ENCODE measurements around the gene RHO. TPM values are rescaled to one million over a fixed set of nuclear protein-coding genes. Genes with fewer than 3 reads are reported as not detected.

The RHO gene
- total and polyA plus RNA-seq, 2 donors (not counting 1 experiment from before 2014, with no cell fraction given): 0.10 TPM; not detected in 1

DNA sequence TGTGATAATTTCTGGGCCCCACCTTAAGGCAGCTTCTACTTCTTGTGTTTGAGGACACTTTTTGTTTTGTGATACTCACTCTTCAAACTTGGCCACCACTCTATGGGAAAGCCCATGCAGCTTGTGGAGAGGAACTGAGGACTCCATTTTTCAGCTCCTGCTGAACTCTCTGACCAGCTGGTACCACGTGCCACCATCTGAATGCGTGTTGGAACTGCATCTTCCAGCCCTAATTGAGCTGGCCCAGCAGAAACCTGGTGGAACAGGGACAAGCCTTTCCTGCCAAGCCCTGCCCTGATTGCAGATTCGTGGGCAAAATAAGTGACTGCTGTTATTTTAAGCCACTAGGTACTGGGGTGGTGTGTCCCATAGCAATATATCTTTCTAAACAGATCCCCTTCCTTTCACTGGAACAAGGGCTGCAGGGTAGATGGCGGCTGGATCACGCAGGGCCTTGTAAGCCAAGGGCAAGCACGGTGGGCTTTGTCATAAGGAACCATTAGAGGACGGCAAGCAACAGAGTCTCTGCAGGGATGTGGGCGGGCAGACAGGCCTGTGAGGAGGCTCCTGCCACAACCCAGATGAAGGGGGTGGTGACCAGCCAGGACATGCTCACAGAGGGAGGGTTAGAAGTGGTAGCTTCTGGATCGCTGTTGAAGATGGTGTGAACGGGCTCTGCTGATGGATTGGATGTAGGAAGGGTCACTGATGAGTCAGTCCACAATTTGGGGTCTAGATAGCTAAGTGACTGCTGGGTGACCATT lies 24.0 kb downstream of the RHO start:
- no peak for ATAC-seq (ENCODE audit: low read depth)
- H3K4me3 ChIP-seq (ENCODE audit: control extremely low read depth in 1 of 5, extremely low read depth in 1 of 5, insufficient read depth in 1 of 5, low read depth in 2 of 5, low read length in 4 of 5): no peak overlapping the region
- no peak overlapping the region for H3K4me3 Mint-ChIP-seq
- no peaks in the 10 kb centered on the region for H3K9me3 Mint-ChIP-seq (ENCODE audit: insufficient read depth)
- intact Hi-C loops (cut with micrococcal nuclease): no loop called here
- no peak overlapping the region for H3K27ac Mint-ChIP-seq
- no peak overlapping the region for H3K27ac ChIP-seq (ENCODE audit: low read length in 2 of 2)
- no peaks in the 10 kb centered on the region for H3K4me1 ChIP-seq (ENCODE audit: control insufficient read depth in 2 of 2, insufficient read depth in 2 of 2, low read length in 2 of 2)
- peaks cover 13% of the 10 kb centered on the region for H3K27me3 Mint-ChIP-seq
- ChIA-PET CTCF (interaction anchor here (1.3 kb wide), 1 partner anchor 62 kb away, joined by 4 read pairs; no protein-coding TSS in a partner anchor), POLR2A (no interaction called here)
- no peak for TF ChIP-seq CTCF (IDR thresholded peaks at IDR 0.05)
- no peak for TF ChIP-seq EZH2 (IDR thresholded peaks at IDR 0.05; ENCODE audit: borderline replicate concordance, insufficient read depth, low read depth, low read length, poor library complexity, severe bottlenecking)
- DNase-seq: no peak
- no peaks in the 10 kb centered on the region for H3K79me2 ChIP-seq (ENCODE audit: control insufficient read depth, insufficient read depth, low read length)
- H3K9me3 ChIP-seq (ENCODE audit: control extremely low read depth in 1 of 3, control insufficient read depth in 2 of 3, insufficient read depth in 1 of 3, low read length in 2 of 3): no peaks in the 10 kb centered on the region
- no peaks in the 10 kb centered on the region for H4K20me1 ChIP-seq (ENCODE audit: control insufficient read depth, insufficient read depth, low read length, poor library complexity, severe bottlenecking)
- no peak overlapping the region for H3K4me2 ChIP-seq (replicated peaks; ENCODE audit: low read depth, low read length, poor library complexity, severe bottlenecking)
- peaks cover 0 to 22% (median 2%) of the 10 kb centered on the region in 4 experiments for H3K27me3 ChIP-seq (replicated peaks in 1 of 4; ENCODE audit: control extremely low read depth in 1 of 4, control insufficient read depth in 3 of 4, insufficient read depth in 4 of 4, low read length in 3 of 4)
- no peak overlapping the region for H3K9ac ChIP-seq (ENCODE audit: low read length)
- no peak overlapping the region for H2AFZ ChIP-seq (ENCODE audit: insufficient read depth, low read depth, low read length, poor library complexity, severe bottlenecking)
- peaks cover 8% of the 10 kb centered on the region for H3K4me1 Mint-ChIP-seq
- H3K36me3 ChIP-seq (replicated peaks in 1 of 2; ENCODE audit: control extremely low read depth in 1 of 2, control insufficient read depth in 1 of 2, extremely low read depth in 1 of 2, insufficient read depth in 2 of 2, low read length in 1 of 2): no peaks in the 10 kb centered on the region
- WGBS (ENCODE audit: insufficient coverage): 87% methylated on average over 10 of the region's 10 CpGs

- no peak for TF ChIP-seq CTCF (IDR thresholded peaks at IDR 0.05)
- TF ChIP-seq EZH2 (IDR thresholded peaks at IDR 0.05; ENCODE audit: borderline replicate concordance, insufficient read depth, low read depth, low read length, poor library complexity, severe bottlenecking): no peak
- Histone ChIP-seq H3K9ac (ENCODE audit: low read length) (no peak overlapping the region), H3K4me3 (ENCODE audit: control extremely low read depth in 1 of 5, extremely low read depth in 1 of 5, insufficient read depth in 1 of 5, low read depth in 2 of 5, low read length in 4 of 5) (no peak overlapping the region), H3K79me2 (ENCODE audit: control insufficient read depth, insufficient read depth, low read length) (no peaks in the 10 kb centered on the region), H3K36me3 (replicated peaks in 1 of 2; ENCODE audit: control extremely low read depth in 1 of 2, control insufficient read depth in 1 of 2, extremely low read depth in 1 of 2, insufficient read depth in 2 of 2, low read length in 1 of 2) (no peaks in the 10 kb centered on the region), H2AFZ (ENCODE audit: insufficient read depth, low read depth, low read length, poor library complexity, severe bottlenecking) (no peak overlapping the region), H4K20me1 (ENCODE audit: control insufficient read depth, insufficient read depth, low read length, poor library complexity, severe bottlenecking) (no peaks in the 10 kb centered on the region), H3K4me1 (ENCODE audit: control insufficient read depth in 2 of 2, insufficient read depth in 2 of 2, low read length in 2 of 2) (no peaks in the 10 kb centered on the region), H3K27ac (ENCODE audit: low read length in 2 of 2) (no peak overlapping the region), H3K9me3 (ENCODE audit: control extremely low read depth in 1 of 3, control insufficient read depth in 2 of 3, insufficient read depth in 1 of 3, low read length in 2 of 3) (no peaks in the 10 kb centered on the region), H3K4me2 (replicated peaks; ENCODE audit: low read depth, low read length, poor library complexity, severe bottlenecking) (no peak overlapping the region), H3K27me3 (replicated peaks in 1 of 4; ENCODE audit: control extremely low read depth in 1 of 4, control insufficient read depth in 3 of 4, insufficient read depth in 4 of 4, low read length in 3 of 4) (peaks cover 0 to 23% (median 2%) of the 10 kb centered on the region in 4 experiments)
- 71% methylated on average over 5 of the region's 6 CpGs for WGBS (ENCODE audit: insufficient coverage)
- H3K4me3 Mint-ChIP-seq: no peak overlapping the region
- intact Hi-C loops (cut with micrococcal nuclease): no loop called here
- ATAC-seq (ENCODE audit: low read depth) (no peak), DNase-seq (no peak)
- H3K9me3 Mint-ChIP-seq (ENCODE audit: insufficient read depth): no peaks in the 10 kb centered on the region
- POLR2A ChIA-PET: interaction anchor here (0.6 kb wide), 1 partner anchor 77 kb away, joined by 4 read pairs; no protein-coding TSS in a partner anchor
- H3K27me3 Mint-ChIP-seq: peaks cover 16% of the 10 kb centered on the region
- no peak overlapping the region for H3K27ac Mint-ChIP-seq
- H3K4me1 Mint-ChIP-seq: peaks cover 8% of the 10 kb centered on the region
- CTCF ChIA-PET: interaction anchor here (1.3 kb wide), 2 partner anchors 27 to 63 kb away, joined by 4 read pairs; no protein-coding TSS in a partner anchor
Measured at GRCh38 chr3:129553171-129553570, 24.7 kb downstream of the RHO start.

All from B cell (primary cell).